ENCODE measurements around the gene FNDC3B.

The FNDC3B gene

GRCh38 chr3:172201870-172202236 is 162.5 kb downstream of the FNDC3B start:
- Histone ChIP-seq H3K27me3 (ENCODE audit: insufficient read depth, low read length) (no peaks in the 10 kb centered on the region), H3K36me3 (ENCODE audit: insufficient read depth, low read length) (0 out of 2 replicates have a peak, but pooled peaks cover 11% of the 10 kb centered on the region), H3K9ac (ENCODE audit: low read depth, low read length) (no peak overlapping the region), H3K9me3 (ENCODE audit: insufficient read depth, low read depth, low read length) (peaks cover 8% of the 10 kb centered on the region), H3K4me1 (ENCODE audit: insufficient read depth, low read length) (peaks cover 31% of the 10 kb centered on the region), H3K27ac (ENCODE audit: low read depth, low read length) (no peak overlapping the region), H3K4me3 (ENCODE audit: low read length) (no peak overlapping the region)
- 80% methylated on average over 1 of the region's 3 CpGs for WGBS

- Histone ChIP-seq H3K36me3 (ENCODE audit: insufficient read depth, low read length) (0 out of 2 replicates have a peak, but pooled peaks cover 11% of the 10 kb centered on the region), H3K9me3 (ENCODE audit: insufficient read depth, low read depth, low read length) (peaks cover 8% of the 10 kb centered on the region), H3K9ac (ENCODE audit: low read depth, low read length) (no peak overlapping the region), H3K4me3 (ENCODE audit: low read length) (no peak overlapping the region), H3K4me1 (ENCODE audit: insufficient read depth, low read length) (peaks cover 31% of the 10 kb centered on the region), H3K27ac (ENCODE audit: low read depth, low read length) (no peak overlapping the region), H3K27me3 (ENCODE audit: insufficient read depth, low read length) (no peaks in the 10 kb centered on the region)
- 81% methylated on average over 2 of the region's 3 CpGs for WGBS
Measured at GRCh38 chr3:172202797-172203196, 163.4 kb downstream of the FNDC3B start.

DNA sequence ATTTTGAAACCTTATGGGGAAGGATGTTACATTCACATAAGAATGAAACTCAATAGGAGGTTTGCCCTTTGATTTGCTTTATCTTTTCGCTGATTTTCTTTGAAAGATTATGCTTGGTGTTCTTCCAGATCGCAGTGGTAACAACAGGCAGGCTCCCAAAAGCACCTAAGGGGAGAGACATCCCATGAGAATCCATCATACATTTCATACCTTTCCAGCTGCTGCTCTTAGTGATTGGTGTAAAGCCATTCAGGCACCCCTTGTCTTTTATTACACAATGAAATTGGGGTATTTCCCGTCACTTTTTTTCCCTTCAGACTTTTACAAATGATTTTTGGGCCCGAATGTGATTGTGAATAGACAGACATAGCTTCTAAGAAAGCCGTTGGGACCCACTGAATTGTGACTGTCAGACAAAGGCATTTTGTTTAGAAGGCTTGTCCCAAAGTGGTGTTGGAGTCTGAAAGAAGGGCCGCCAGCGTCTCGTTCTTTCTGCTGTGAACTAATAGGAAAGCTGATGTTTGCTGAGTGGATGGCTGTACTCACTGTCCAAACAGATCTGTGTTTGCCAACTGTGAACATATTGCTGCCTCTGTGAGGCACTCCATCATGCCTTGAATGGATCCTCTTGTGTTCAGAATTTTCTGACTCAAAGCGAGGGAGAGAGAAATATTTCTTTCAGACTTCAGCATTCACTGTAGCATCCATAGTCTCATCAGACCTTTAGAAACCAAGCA is 164.3 kb downstream of the FNDC3B start:
- Histone ChIP-seq H3K9ac (ENCODE audit: low read depth, low read length) (no peak overlapping the region), H3K4me3 (ENCODE audit: low read length) (no peak overlapping the region), H3K36me3 (ENCODE audit: insufficient read depth, low read length) (0 out of 2 replicates have a peak, but pooled peaks cover 11% of the 10 kb centered on the region), H3K27me3 (ENCODE audit: insufficient read depth, low read length) (no peaks in the 10 kb centered on the region), H3K27ac (ENCODE audit: low read depth, low read length) (no peak overlapping the region), H3K9me3 (ENCODE audit: insufficient read depth, low read depth, low read length) (peaks cover 8% of the 10 kb centered on the region), H3K4me1 (ENCODE audit: insufficient read depth, low read length) (peaks cover 38% of the 10 kb centered on the region)
- 73% methylated on average over 9 of the region's 9 CpGs for WGBS

DNA sequence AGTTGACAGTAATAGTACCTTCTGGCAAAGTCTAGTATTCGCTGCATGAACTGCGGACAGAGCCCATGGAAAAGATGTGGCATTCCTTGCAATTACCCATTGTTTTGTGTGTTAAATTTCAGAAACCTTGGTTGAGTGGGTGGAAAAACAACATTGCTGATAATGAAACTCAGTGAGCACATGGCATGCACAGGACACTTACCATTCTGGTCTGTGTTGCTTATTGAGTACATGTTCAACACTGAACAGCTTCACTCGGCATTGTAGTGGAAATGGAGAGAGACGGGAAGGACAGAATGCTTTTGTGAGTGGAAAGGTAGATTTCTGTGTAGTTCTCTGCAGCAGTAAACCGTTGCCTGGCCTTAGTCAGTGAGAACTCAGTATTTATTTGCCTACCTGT is 165.3 kb downstream of the FNDC3B start:
- peaks cover 8% of the 10 kb centered on the region for H3K9me3 ChIP-seq (ENCODE audit: insufficient read depth, low read depth, low read length)
- no peaks in the 10 kb centered on the region for H3K27me3 ChIP-seq (ENCODE audit: insufficient read depth, low read length)
- no peak overlapping the region for H3K27ac ChIP-seq (ENCODE audit: low read depth, low read length)
- peaks cover 44% of the 10 kb centered on the region for H3K4me1 ChIP-seq (ENCODE audit: insufficient read depth, low read length)
- no peak overlapping the region for H3K9ac ChIP-seq (ENCODE audit: low read depth, low read length)
- no peak overlapping the region for H3K4me3 ChIP-seq (ENCODE audit: low read length)
- 98% methylated on average over 5 of the region's 5 CpGs for WGBS
- 0 out of 2 replicates have a peak, but pooled peaks cover 11% of the 10 kb centered on the region for H3K36me3 ChIP-seq (ENCODE audit: insufficient read depth, low read length)

GRCh38 chr3:172208586-172209332 is 169.4 kb downstream of the FNDC3B start:
- Histone ChIP-seq H3K4me1 (ENCODE audit: insufficient read depth, low read length) (peaks cover 37% of the 10 kb centered on the region), H3K36me3 (ENCODE audit: insufficient read depth, low read length) (0 out of 2 replicates have a peak, but pooled peaks cover 11% of the 10 kb centered on the region), H3K4me3 (ENCODE audit: low read length) (no peak overlapping the region), H3K9ac (ENCODE audit: low read depth, low read length) (no peak overlapping the region; the same call in 1 of the 2 replicates), H3K27me3 (ENCODE audit: insufficient read depth, low read length) (no peaks in the 10 kb centered on the region), H3K27ac (ENCODE audit: low read depth, low read length) (peak overlapping the region; percentile 33; the same call in 1 of the 2 replicates), H3K9me3 (ENCODE audit: insufficient read depth, low read depth, low read length) (peaks cover 8% of the 10 kb centered on the region)
- WGBS, result 82% methylated on average over 20 of the region's 20 CpGs

DNA sequence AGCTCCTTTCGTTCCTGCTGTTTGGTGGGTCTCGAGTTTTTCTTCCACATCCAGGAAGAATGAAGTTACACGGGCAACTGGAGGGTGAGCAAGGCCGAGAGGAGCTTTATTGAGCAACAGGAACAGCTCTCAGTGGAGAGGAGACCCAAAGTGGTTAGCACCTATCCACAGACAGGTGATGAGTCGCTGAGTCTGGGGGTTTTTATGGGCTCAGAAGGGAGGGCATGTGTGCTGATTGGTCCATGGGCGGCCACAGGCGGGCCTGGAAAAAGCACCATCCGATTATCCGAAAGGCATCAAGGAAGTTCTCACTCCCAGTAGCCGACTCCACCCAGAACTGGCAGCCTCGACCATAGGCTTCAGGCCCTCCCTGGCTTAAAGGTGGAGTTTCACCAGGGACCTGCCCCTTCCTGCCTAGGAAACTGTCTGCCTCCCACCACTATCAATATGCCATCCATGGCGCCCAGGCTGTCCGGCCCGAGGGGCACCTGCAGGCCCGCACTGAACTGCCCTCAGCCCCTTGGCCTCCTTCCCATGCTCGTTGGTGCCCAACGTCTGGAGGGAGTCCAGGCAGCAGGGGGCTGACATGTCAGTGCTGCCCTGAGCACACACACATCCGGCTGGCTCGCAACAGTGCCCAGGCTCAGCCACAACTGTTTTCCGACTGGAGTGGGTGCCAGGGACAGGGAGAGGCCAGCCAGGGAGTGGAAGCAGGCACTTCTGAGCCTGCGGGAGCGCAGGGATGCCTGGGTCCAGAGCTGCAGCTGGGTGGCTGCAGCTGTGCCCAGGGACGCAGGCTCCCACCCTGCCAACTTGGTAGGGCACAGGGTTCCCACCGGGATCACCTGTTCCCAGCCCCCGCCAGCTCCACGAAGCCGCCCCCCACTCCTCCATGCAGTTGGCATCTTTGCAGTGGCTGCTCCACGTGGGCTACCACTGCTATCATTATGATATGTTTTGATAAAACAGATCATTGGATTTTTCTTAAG is 170.2 kb downstream of the FNDC3B start:
- H3K4me3 ChIP-seq (ENCODE audit: low read length), result no peak overlapping the region
- peak overlapping the region; percentile 33; the same call in 1 of the 2 replicates for H3K27ac ChIP-seq (ENCODE audit: low read depth, low read length)
- 91% methylated on average over 28 of the region's 28 CpGs for WGBS
- H3K4me1 ChIP-seq (ENCODE audit: insufficient read depth, low read length), result peaks cover 41% of the 10 kb centered on the region
- H3K9me3 ChIP-seq (ENCODE audit: insufficient read depth, low read depth, low read length), result peaks cover 8% of the 10 kb centered on the region
- no peaks in the 10 kb centered on the region for H3K27me3 ChIP-seq (ENCODE audit: insufficient read depth, low read length)
- H3K9ac ChIP-seq (ENCODE audit: low read depth, low read length), result no peak overlapping the region; the same call in 1 of the 2 replicates
- H3K36me3 ChIP-seq (ENCODE audit: insufficient read depth, low read length), result 0 out of 2 replicates have a peak, but pooled peaks cover 11% of the 10 kb centered on the region

- no peak overlapping the region for H3K27ac ChIP-seq (ENCODE audit: low read depth, low read length)
Measured at GRCh38 chr3:172210355-172210754, 171.0 kb downstream of the FNDC3B start.

GRCh38 chr3:172211123-172211522 is 171.7 kb downstream of the FNDC3B start:
- Histone ChIP-seq H3K4me3 (ENCODE audit: low read length) (no peak overlapping the region), H3K27me3 (ENCODE audit: insufficient read depth, low read length) (no peaks in the 10 kb centered on the region), H3K4me1 (ENCODE audit: insufficient read depth, low read length) (peaks cover 41% of the 10 kb centered on the region), H3K9ac (ENCODE audit: low read depth, low read length) (no peak overlapping the region), H3K9me3 (ENCODE audit: insufficient read depth, low read depth, low read length) (no peaks in the 10 kb centered on the region), H3K27ac (ENCODE audit: low read depth, low read length) (no peak overlapping the region), H3K36me3 (ENCODE audit: insufficient read depth, low read length) (0 out of 2 replicates have a peak, but pooled peaks cover under 1% of the 10 kb centered on the region)
- WGBS, result 90% methylated on average over 2 of the region's 2 CpGs

More at GRCh38 chr3:172210355-172210754, 171.0 kb downstream of the FNDC3B start:
- Histone ChIP-seq H3K9me3 (ENCODE audit: insufficient read depth, low read depth, low read length) (peaks cover 6% of the 10 kb centered on the region), H3K27me3 (ENCODE audit: insufficient read depth, low read length) (no peaks in the 10 kb centered on the region), H3K36me3 (ENCODE audit: insufficient read depth, low read length) (0 out of 2 replicates have a peak, but pooled peaks cover 8% of the 10 kb centered on the region), H3K4me1 (ENCODE audit: insufficient read depth, low read length) (peaks cover 41% of the 10 kb centered on the region), H3K9ac (ENCODE audit: low read depth, low read length) (no peak overlapping the region), H3K4me3 (ENCODE audit: low read length) (no peak overlapping the region)
- 81% methylated on average over 2 of the region's 4 CpGs for WGBS

DNA sequence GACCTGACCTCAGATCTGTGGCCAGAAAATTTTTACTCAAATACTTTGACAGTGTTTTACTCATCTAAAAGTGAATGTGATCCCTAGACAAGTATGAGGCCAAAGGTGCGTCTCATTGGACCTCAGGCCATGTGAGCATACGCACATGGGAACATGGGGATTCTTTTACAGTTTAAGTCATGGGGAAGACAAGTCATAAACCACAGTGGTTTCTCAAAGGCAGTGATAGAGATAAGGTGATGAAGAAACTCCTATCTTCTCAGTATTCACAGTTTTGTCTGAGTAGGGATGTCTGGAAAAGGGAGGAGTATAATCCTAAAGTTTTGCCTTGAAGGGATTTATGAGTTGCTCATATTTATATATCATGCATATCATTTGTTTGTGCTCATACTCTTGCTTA is 173.8 kb downstream of the FNDC3B start:
- H3K9me3 ChIP-seq (ENCODE audit: insufficient read depth, low read depth, low read length), result no peaks in the 10 kb centered on the region
- peaks cover 59% of the 10 kb centered on the region for H3K4me1 ChIP-seq (ENCODE audit: insufficient read depth, low read length)
- no peaks in the 10 kb centered on the region for H3K27me3 ChIP-seq (ENCODE audit: insufficient read depth, low read length)
- H3K4me3 ChIP-seq (ENCODE audit: low read length), result no peak overlapping the region
- WGBS, result 97% methylated on average over 2 of the region's 2 CpGs
- no peaks in the 10 kb centered on the region for H3K36me3 ChIP-seq (ENCODE audit: insufficient read depth, low read length)
- H3K27ac ChIP-seq (ENCODE audit: low read depth, low read length), result no peak overlapping the region
- no peak overlapping the region for H3K9ac ChIP-seq (ENCODE audit: low read depth, low read length)

- no peaks in the 10 kb centered on the region for H3K36me3 ChIP-seq (ENCODE audit: insufficient read depth, low read length)
- no peak overlapping the region for H3K4me3 ChIP-seq (ENCODE audit: low read length)
- no peaks in the 10 kb centered on the region for H3K9me3 ChIP-seq (ENCODE audit: insufficient read depth, low read depth, low read length)
- H3K9ac ChIP-seq (ENCODE audit: low read depth, low read length), result no peak overlapping the region
- H3K4me1 ChIP-seq (ENCODE audit: insufficient read depth, low read length), result peaks cover 59% of the 10 kb centered on the region
- no peak overlapping the region for H3K27ac ChIP-seq (ENCODE audit: low read depth, low read length)
- WGBS, result 57% methylated on average over 3 of the region's 4 CpGs
- H3K27me3 ChIP-seq (ENCODE audit: insufficient read depth, low read length), result no peaks in the 10 kb centered on the region
Measured at GRCh38 chr3:172213904-172214303, 174.5 kb downstream of the FNDC3B start.

All from HUES64 (cell line).